GM19467 (cell line): ENCODE results near the gene RAB11FIP4.

Experiments
- ATAC-seq: cut with Tn5 transposase; IDR thresholded peaks from one replicate; pipeline ENCODE4 v1.9.1; 2021; ENCODE audit warnings: mild to moderate bottlenecking, moderate library complexity; ENCODE audit not compliant: unreplicated experiment

Gene RAB11FIP4

GRCh38 chr17:31495022-31495885, 103.8 kb downstream of the RAB11FIP4 start:
- ATAC-seq = no peak

- ATAC-seq = no peak
These were observed 104.6 kb downstream of the RAB11FIP4 start for GRCh38 chr17:31496097-31496496.

- no peak for ATAC-seq
These were observed 105.1 kb downstream of the RAB11FIP4 start for GRCh38 chr17:31496601-31497000.

- no peak for ATAC-seq
These were observed 106.0 kb downstream of the RAB11FIP4 start for GRCh38 chr17:31497431-31497830.

- no peak for ATAC-seq
These were observed 106.7 kb downstream of the RAB11FIP4 start for GRCh38 chr17:31497994-31498826.

GRCh38 chr17:31499771-31500554, 108.5 kb downstream of the RAB11FIP4 start:
- ATAC-seq = no peak

GRCh38 chr17:31506517-31506916, 115.0 kb downstream of the RAB11FIP4 start:
- ATAC-seq = no peak

- peak; percentile 76 for ATAC-seq
These were observed 117.0 kb downstream of the RAB11FIP4 start for GRCh38 chr17:31508288-31509094.

- peak; percentile 13 for ATAC-seq
These were observed 117.8 kb downstream of the RAB11FIP4 start for GRCh38 chr17:31509095-31509804.

- ATAC-seq = no peak
These were observed 118.3 kb downstream of the RAB11FIP4 start for GRCh38 chr17:31509805-31510177.

- no peak for ATAC-seq
These were observed 119.1 kb downstream of the RAB11FIP4 start for GRCh38 chr17:31510308-31511194.

GRCh38 chr17:31511195-31511578, 119.7 kb downstream of the RAB11FIP4 start:
- ATAC-seq = no peak

GRCh38 chr17:31511580-31511979, 120.1 kb downstream of the RAB11FIP4 start:
- no peak for ATAC-seq

GRCh38 chr17:31512104-31512740, 120.7 kb downstream of the RAB11FIP4 start:
- no peak for ATAC-seq

- no peak for ATAC-seq
These were observed 121.3 kb downstream of the RAB11FIP4 start for GRCh38 chr17:31512796-31513195.

GRCh38 chr17:31513731-31514427, 122.4 kb downstream of the RAB11FIP4 start:
- no peak for ATAC-seq

- no peak for ATAC-seq
These were observed 123.8 kb downstream of the RAB11FIP4 start for GRCh38 chr17:31515267-31515666.

GRCh38 chr17:31517524-31517923, 126.0 kb downstream of the RAB11FIP4 start:
- ATAC-seq = no peak
